Kidney epithelial cell (primary cell): ENCODE results near the gene GRM7. TPM values are rescaled to one million over a fixed set of nuclear protein-coding genes. Genes with fewer than 3 reads are reported as not detected.

ENCODE experiments used
- DNase-seq: peaks from one replicate; pipeline ENCODE4 v3.0.0-alpha.2; 2010; ENCODE audit warnings: low read depth
- H3K27me3 ChIP-seq: 2 replicates; pipeline ENCODE4 v1.6.0; 2011; ENCODE audit warnings: low read length; ENCODE audit not compliant: control insufficient read depth, insufficient read depth
- H3K36me3 ChIP-seq: 2 replicates; pipeline ENCODE4 v1.5.1; 2011; ENCODE audit warnings: low read length; ENCODE audit not compliant: control insufficient read depth, insufficient read depth
- H3K4me3 ChIP-seq: 2 replicates; pipeline ENCODE4 v1.5.1; 2011; ENCODE audit warnings: low read depth, mild to moderate bottlenecking, control low read depth, low read length
- CTCF ChIP-seq: IDR thresholded peaks from 2 replicates; pipeline ENCODE4 v1.5.1; 2011; ENCODE audit warnings: mild to moderate bottlenecking, moderate library complexity, low read length, control low read depth, inconsistent platforms; ENCODE audit not compliant: insufficient read depth, poor library complexity, severe bottlenecking
- total RNA-seq: library from RNA; depleted of rRNA; stranded (reverse); fragments of >200 nt; gene quantifications from 2 replicates; pipeline ENCODE4 v1.2.3, GENCODE V29; 2015

The GRM7 gene
- total RNA-seq, 1 donor from 2014 or later, result 0.17 TPM

DNA sequence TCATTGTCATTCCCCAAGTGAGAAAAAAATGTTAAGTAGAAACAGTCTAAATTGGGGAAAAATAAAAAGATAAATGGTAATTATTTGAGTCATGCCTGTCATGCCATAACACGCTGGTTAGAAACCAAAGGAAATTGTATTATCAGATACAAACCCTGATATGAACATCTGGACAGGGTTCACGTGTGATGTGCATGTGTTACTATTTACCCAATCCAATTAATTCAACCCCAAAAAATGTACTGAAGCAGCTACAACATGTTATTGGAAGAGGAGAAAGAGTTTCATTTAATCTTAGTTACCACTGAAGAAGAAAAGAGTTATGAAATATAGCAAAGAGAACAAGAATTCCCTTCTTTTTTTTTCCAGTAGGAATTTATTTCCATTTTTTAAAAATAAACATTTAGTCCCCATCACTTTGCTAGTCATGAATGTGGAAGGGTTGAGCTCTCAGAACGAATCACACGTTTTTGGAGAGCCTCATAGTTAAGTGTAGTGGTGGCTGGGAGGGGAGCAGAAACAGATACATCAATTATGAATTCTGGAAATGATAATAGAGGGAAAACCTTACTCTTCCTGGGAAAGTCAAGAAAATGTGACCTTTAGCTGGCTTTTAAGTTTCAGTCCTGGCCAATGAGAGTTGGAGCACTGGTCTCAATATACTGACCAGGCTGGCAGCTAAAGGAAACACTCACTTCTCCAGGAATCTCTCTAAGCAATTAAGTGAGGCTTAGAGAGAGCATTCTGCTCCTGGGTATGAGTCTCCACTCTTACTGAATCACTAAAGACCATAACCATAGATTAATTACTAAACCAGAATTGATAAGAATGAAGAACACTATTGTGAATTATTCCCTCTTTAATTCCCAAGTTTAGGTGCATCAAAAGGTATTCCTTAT lies 796.5 kb downstream of the GRM7 start:
- no peak for TF ChIP-seq CTCF
- Histone ChIP-seq H3K36me3 (no peaks in the 10 kb centered on the region), H3K4me3 (no peak overlapping the region), H3K27me3 (no peaks in the 10 kb centered on the region)
- DNase-seq, result no peak

DNA sequence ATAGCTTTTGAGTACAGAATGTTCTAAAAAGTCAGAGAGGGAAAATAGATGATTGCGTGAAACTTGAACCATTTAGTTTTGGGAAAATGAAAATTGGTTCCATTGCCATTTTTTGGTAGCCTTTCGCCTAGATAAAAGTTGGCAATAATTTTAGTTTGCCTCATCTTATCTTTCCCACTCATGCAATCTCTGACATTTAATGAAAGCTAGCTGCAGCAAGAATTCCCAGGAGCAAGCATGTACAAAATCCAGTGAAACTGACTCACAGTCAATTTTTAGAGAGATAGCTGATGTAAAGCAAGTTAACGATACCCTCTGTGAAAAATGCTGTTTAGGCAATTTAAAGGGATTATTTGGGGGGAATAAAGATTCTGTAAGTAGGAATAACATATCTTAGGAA lies 797.4 kb downstream of the GRM7 start:
- DNase-seq, result no peak
- Histone ChIP-seq H3K4me3 (no peak overlapping the region), H3K27me3 (no peaks in the 10 kb centered on the region), H3K36me3 (no peaks in the 10 kb centered on the region)
- TF ChIP-seq CTCF, result no peak

GRCh38 chr3:7659079-7659478 lies 798.2 kb downstream of the GRM7 start:
- no peaks in the 10 kb centered on the region for H3K36me3 ChIP-seq
- H3K4me3 ChIP-seq, result no peak overlapping the region
- no peak for DNase-seq
- H3K27me3 ChIP-seq, result no peaks in the 10 kb centered on the region
- no peak for TF ChIP-seq CTCF

DNA sequence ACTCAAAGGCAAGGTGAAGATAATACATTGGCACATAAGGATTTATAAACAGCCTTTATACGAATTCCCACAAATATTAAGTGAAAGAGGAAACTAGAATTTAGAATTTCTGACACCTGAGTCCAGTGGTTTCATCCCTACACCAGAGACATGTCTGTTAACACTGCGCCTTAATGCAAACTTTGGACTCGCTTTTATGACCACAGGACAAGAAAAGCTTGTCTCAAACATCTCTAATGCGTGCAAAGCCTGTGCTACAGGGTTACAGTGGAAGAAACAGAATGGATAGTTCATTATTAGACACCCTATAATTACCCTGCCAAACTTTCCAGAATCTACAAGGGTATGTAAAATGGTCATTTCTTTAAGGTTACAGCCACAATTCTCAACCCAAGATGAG lies 802.9 kb downstream of the GRM7 start:
- TF ChIP-seq CTCF, result no peak
- H3K36me3 ChIP-seq, result no peaks in the 10 kb centered on the region
- H3K4me3 ChIP-seq, result no peak overlapping the region
- DNase-seq, result no peak
- no peaks in the 10 kb centered on the region for H3K27me3 ChIP-seq

GRCh38 chr3:7667774-7668173 lies 806.9 kb downstream of the GRM7 start:
- no peak overlapping the region for H3K4me3 ChIP-seq
- no peaks in the 10 kb centered on the region for H3K27me3 ChIP-seq
- DNase-seq, result no peak
- no peak for TF ChIP-seq CTCF
- no peaks in the 10 kb centered on the region for H3K36me3 ChIP-seq

DNA sequence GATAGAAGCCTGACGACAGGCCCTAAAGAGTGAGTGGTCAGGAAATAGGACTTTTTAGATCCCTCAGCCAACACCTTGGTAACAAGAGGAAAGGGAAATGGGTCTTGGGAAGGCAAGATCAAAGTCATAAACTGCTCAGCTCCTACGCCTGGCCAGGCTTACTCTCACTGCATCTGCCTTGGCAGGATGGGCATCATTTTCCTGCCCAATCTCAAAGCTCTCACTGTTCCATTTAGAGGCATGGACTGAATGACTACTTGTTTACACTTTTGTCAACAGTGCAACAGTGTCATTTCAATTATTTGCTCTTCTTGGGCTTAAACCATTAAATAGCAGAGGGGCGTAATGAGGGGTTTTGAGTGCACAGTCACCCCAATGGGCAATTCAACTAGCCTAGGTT lies 808.7 kb downstream of the GRM7 start:
- no peaks in the 10 kb centered on the region for H3K27me3 ChIP-seq
- TF ChIP-seq CTCF, result no peak
- no peak for DNase-seq
- H3K36me3 ChIP-seq, result no peaks in the 10 kb centered on the region
- no peak overlapping the region for H3K4me3 ChIP-seq
